HG03097 (cell line): ENCODE results near the gene BICC1.

ENCODE experiments used
- ATAC-seq: cut with Tn5 transposase; IDR thresholded peaks from one replicate; pipeline ENCODE4 v1.9.1; 2021; ENCODE audit not compliant: unreplicated experiment, low FRiP score

Gene BICC1, protein sequence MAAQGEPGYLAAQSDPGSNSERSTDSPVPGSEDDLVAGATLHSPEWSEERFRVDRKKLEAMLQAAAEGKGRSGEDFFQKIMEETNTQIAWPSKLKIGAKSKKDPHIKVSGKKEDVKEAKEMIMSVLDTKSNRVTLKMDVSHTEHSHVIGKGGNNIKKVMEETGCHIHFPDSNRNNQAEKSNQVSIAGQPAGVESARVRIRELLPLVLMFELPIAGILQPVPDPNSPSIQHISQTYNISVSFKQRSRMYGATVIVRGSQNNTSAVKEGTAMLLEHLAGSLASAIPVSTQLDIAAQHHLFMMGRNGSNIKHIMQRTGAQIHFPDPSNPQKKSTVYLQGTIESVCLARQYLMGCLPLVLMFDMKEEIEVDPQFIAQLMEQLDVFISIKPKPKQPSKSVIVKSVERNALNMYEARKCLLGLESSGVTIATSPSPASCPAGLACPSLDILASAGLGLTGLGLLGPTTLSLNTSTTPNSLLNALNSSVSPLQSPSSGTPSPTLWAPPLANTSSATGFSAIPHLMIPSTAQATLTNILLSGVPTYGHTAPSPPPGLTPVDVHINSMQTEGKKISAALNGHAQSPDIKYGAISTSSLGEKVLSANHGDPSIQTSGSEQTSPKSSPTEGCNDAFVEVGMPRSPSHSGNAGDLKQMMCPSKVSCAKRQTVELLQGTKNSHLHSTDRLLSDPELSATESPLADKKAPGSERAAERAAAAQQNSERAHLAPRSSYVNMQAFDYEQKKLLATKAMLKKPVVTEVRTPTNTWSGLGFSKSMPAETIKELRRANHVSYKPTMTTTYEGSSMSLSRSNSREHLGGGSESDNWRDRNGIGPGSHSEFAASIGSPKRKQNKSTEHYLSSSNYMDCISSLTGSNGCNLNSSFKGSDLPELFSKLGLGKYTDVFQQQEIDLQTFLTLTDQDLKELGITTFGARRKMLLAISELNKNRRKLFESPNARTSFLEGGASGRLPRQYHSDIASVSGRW

DNA sequence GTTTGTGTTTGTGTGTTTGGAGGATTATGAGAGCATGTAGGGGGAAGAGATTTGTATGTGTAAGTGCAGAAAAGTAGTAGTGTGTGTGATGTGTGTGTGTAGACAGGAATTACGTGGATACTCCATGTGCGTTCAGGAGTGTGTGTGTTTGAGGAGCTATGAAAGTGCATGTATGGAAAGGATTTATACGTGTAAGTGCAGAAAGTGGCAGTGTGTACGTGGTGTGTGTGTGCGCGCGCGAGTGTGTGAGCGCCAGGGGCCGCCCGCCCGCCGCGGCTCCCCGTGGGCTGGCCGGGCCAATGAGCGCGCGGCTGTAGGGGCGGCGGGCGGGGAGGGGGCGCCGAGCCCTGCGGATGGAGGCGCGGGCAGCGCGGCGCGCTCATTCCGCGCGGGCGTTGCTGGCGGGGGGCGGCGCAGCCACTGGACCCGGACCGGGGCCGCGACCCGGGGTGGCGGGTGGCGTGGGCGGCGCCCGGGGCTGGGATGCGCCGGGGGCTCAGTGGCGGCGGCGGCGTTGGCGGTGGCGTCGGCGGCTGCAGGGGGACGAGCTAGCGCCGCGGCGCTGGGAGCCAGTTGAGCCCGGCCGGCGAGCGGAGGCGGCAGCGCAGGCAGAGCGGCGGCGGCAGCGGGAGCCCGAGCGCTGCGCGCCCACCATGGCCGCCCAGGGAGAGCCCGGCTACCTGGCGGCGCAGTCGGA, at the start of gene BICC1:
TSS of gene BICC1 (plus strand) at position 382 of the 697 bp plus-strand sequence. CDS start at position 654, 272 bp downstream.
- no peak for ATAC-seq

DNA sequence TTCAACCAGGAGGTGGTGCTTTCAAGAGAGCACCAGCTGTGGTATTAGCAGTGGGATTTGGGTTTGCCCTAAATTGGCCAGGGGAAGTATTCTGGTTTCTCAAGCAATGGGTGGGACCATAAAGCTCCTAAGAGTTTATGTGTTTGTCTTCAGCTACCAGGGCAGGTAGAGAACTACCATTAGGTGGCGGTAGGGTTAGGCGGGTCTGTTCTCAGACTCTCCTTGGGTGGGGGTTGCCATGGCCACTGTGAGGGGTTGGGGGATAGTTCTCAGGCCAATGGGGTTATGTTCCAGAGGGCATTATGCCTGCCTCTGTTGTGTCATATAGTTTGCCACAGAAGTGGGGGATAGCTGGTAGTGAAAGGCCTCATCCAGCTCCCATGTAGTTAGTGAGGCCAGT, 47.7 kb upstream of the BICC1 start:
- ATAC-seq, result no peak

DNA sequence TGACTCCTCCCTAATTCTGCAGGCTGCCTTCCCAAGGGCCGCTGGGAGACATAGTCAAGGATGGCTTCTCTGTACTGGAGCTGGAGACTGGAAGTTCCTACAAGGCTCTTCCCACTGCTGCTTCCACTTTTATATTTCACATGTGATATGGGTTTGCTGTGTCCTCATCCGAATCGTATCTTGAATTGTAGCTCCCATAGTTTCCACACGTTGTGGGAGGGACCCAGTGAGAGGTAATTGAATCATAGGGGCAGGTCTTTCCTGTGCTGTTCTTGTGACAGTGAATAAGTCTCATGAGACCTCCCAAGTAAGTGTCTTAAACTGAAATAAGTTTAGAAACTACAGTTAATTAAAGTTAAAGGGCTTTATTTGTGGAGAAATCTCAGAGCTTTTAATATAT, 47.0 kb upstream of the BICC1 start:
- ATAC-seq, result no peak

DNA sequence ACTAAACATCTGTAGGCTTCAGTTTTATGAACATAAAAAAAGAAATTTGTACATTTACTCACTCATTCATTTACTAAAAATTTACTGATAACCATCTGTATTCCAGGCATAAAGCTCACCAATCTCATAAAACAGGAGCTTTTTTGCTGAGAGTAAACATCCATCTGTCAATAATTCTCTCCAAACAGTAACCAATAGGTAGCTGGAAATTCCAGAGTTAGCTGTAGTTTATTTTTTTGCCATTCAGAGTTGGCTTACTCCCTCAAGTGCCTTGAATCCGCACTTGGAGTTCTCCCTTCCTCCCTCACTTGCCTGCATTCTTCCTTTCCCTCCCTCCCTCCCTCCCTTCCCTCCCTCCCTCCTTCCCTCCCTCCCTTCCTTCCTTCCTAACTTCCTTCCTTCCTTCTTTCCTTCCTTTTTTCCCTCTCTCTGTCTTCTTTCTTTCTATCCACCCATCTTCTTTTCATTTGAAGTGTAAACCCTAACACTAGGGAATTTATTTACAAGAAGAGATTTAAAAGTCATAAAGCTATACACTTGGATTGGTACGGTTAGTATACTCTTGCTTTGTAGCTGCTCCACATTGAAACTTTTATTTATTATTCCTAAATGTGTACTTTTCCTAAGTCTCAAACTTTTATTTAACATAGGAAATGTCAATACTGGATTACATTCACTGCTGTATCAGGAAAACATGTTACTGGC, 44.6 kb upstream of the BICC1 start:
- ATAC-seq, result no peak

DNA sequence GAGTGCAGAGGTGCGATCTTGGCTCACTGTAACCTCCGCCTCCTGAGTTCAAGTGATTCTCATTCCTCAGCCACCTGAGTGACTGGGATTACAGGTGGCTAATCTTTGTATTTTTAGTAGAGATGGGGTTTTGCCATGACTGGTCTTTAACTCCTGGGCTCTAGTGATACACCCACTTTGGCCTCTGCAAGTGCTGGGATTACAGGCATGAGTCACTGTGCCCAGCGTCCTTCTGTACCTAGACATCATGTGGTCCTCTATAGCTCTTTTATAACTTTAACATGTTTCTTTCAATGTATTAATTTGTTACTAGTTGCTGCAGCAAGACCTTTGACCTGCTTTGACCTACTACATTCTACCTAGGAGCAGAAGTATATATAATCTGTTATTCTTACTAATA, 38.7 kb upstream of the BICC1 start:
- ATAC-seq, result no peak

DNA sequence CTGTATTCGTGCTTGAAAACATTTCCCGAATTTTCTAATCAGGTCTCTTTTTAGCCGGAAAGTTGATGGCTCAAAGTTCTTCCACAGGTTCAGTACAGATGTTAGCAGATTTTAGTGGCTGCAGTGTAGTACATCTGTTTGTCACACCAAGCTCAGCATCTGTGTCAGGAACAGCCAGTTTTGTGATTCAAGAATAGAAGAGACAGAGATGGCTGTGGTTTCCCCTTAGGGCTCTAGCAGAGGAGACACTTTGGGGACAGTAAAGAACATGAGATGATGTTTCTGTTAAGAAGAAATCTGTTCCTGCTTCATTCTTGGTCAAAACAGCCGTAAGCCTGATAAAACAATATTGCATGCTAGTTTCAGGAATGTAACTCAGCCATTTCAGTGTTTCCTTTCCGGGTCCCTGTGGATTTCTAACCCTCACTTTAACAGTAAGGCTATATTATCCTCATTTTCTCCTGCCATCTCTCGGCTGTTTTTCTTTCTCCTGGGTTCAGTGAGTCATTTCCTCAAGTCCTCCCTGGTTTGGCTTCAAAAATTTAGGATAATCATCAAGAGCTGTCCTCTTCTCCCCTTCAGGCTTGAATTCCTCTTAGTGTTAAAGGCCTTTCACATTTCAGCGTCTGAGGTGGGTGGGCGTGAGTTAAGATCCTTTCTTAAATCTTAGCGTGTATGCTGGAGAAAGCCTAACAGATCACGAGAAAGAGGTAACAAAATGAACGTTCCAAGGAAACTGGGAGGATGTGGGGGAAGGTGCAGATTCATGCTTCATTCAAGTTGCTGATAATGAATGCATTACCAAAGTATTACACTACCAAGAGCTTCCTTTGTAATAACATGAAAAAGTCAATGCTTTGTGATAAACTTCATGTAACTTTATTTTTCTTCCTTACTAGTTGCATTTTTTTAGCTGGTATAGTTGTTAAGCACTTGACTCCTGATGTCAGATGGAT, 37.1 kb upstream of the BICC1 start:
- ATAC-seq, result no peak

DNA sequence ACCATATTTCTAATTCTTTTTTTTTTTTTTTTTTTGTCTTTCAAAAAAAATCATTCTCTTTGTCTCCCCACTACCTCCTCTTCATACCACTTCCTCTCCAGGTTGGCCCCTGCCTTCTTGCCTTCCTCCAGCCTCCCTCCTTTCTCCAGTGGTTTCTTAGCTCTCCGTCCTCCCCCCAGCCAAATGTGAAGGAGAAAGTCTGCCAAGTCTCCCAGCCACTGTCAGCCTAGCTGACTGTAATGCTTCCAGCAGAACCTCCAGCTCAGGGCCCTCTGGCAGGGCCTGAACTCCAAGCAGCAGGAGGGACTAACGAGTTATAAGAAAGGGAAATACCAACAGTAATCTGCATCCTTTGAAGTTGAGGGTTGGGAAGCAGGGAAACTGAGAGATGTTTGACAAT, 35.5 kb upstream of the BICC1 start:
- ATAC-seq, result no peak

DNA sequence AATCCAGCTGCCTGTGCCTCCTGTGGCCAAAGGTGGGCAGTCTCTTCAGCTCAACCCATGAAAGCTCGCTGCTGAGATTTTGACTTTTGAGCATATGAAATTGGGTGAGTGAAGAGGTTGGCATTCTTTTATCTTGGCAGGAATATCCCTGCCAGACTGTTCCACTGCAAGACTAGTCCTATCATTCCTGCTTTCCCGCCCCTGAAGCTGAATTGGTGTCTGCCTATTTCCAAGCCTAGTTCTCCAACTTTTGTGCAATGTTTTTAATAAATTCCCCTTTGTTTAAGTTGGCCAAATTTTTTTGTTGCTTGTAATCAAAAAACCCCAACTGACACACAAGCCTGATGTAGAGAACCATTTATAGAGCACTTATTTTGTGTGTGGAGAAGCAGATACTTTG, 34.8 kb upstream of the BICC1 start:
- no peak for ATAC-seq

DNA sequence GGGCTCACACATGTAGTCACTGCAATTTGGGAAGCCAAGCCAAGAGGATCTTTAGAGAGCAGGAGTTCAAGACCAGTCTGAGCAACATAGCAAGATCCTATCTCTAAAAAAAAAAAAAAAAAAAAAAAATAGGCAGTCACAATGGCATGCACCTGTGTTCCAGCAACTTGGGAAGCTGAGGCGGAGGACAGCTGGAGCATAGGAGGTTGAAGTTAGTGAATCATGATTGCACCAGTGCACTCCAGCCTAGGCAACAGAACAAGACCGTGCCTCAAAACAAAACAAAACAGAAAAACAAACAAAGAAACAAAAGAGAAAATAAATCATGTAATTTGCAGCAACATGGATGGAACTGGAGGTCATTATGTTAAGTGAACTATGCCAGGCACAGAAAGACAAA, 33.6 kb upstream of the BICC1 start:
- no peak for ATAC-seq

DNA sequence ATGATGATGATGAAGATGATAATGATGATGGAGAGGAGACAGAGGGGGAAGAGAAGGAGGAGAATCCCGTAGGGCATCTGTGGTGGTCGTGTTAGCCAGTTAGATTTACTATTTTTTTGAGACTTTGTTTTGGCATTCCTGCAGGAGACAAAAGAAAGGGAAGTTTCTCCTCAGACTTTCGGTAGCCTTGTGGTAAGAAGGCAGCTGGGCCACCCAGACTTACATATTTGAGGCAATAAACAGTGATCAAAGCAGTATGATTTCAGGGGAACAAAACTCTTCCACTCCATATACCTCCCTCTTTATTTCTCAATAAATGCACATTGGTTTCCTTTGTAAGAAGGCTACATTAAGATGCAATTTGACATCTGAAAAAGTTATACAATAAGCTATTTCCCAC, 32.4 kb upstream of the BICC1 start:
- no peak for ATAC-seq

DNA sequence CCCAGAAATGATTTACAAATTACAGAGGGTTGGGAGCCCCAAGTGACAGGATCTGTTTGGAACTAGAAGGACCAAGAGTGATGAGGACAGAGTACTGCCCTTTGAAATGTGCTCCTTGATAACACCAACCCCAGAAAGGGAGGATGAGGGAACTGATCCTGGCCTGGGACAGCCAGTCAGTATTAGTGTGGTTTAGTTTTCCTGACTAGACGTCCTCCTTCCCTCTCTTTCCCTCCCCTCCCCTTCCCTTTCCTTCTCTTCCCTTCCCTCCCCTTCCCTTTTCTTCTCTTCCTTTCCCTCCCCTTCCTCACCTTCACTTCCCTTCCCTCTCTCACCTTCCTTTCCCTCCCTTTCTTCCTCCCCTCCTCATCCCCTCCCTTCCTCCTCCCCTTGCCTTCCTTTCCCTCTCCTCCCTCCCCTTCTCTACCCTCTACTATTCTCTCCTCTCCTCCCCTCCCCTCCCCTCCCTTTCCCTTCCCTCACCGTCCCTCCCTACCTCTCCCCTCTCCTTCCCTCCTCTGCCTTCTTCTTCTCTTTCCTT, 31.0 kb upstream of the BICC1 start:
- no peak for ATAC-seq

DNA sequence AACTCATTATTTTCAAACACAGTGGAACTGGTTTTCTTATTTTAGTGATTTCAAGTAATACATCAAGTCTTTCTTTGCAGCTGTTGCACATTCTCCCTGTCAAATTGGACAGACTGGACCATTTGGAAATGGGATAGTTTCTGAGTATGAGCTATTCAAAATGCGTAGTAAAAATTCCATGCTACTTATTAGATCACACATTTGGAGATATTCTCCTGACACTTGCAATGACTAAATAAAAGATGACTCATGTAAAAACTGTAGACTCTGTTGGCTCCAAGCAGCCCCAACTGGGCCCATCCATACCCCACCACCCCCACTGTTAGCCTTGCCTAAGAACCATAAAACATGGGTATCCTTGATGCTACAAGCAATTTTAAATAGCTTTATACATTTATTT, 25.9 kb upstream of the BICC1 start:
- no peak for ATAC-seq

DNA sequence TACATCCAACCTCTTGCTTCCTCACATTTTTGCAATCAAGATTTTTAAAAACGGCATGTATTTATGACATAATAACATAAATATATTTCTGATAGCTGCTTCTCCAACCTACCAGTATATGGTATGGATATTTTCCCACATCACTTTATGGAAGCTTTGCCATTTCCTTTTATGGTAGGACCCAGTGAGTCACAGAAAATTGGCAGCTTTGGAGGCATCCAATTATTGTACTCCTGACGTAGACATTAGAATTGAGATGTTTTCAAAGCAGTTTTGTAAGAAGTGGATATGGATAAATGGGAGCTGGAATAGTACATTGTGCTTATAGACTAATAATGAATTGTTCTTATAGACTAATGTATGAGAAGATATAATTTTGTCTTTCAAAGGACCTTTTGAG, 23.8 kb upstream of the BICC1 start:
- ATAC-seq, result no peak

DNA sequence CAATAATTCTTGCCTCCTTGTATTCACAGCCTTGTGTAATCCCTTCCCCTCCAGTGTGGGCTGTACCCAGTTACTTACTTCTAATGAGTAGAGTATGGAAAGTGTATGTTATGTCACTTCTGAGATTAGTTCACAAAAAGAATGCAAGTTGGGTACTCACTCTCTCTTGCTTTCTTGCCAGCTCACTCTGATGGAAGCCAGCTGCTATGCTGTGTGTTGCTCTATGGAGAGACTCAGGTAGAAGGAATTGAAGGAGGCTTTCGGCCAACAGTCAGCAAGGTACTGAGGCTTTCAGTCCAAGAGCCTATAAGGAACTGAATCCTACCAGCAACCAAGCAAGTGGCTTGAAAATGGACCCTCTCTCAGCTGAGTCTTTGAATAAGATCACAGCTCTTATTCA, 9.7 kb upstream of the BICC1 start:
- no peak for ATAC-seq

DNA sequence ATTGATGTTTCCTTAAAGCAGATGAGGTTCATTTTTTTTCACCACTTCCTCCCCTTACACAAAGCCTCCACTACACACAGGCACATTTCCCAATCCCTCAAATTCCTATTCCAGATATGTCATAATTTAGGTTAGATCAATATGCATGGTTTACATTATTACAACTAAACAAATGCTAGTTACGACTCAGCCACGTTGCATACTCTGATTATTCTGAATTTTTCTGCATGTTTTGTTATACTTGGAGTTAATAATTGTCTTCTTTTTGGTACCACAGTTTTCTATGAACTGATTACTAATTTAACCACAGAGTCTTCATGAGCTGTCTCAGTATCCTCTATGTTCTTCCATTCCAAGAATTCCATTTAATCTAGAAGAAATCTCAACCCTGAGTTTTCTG, 4.4 kb upstream of the BICC1 start:
- no peak for ATAC-seq

DNA sequence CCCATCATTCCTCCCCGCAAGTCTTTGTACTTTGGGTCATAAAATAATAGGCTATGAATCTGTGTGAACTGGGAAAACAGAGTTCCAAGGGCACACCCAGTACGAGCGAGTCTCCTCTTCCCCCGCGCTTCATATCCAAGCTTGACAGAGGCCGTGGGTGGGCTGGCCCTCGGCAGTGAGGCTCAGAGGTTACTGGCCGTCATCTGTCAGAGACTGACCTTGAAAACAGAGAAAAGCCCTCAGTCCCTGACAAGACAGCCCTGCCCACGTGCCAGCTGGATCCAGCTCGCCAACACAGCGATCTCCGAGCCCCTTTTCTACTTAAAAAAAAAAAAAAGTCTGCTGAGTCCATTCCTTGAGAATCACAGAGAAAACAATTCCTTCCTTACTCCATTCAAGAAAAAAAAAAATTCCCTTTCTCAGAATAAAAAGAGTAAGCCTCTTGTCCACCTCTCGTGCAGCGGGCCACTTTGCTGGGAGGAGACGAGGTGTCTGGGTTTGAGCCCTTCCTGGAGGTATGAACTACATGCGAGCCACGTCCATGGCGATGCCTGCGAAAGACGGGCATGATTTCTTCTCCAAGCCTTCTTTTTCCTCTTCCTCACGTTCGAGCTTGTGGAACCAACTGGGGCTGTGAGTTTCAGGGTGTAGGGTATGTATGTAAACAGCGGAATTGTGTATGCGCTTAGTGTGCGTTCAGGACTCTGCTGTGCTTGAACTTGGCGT, 744 bp upstream of the BICC1 start:
- no peak for ATAC-seq

DNA sequence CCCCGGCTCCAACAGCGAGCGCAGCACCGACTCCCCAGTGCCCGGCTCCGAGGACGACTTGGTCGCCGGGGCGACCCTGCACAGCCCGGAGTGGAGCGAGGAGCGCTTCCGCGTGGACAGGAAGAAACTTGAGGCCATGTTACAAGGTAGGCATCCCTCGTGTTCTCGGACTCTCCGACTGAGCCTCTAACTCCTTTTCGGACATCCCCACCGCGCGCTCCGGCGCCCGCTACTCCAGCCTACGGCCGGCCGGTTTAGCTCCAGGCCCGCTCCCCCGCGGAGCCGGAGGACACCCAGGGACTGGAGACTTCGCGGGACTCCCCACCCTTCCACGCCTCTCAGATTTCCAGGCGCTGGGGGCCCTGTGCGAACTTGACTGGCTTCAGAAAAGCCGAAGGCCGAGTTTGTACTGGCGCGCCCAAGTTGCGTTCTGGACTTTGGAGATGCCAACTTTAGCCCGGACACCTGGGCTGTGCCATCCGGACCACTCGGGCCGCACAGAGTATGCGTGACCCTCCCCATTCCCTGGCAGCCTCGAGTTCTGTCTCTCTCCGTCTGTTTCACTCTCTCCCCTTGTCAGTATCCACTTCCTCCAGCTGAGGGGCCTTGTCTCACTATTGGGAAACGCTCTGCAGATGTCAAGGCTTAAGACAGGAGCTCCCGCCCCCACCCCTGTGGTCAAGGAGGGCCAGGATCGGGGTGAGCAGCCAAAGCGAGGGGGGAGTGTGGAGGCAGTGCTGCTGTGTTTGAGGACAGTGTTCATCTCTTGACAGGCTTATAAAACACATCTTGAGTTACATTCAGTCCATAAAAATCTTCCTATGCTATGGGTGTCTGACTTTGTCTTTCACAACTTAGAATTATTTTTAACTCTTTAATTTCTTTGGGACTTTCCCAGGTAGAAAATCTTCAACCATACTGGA, 777 bp downstream of the BICC1 start:
- no peak for ATAC-seq
